Liver (tissue), 3 donors: ENCODE measurements around the gene TUBE1.

ENCODE experiments used
- CTCF ChIP-seq: fragments of 150-350 bp; IDR thresholded peaks from 2 replicates; pipeline ENCODE4 v1.5.1; 2017; ENCODE audit warnings: improper control_type of control experiment, low read depth, low read length; ENCODE audit not compliant: missing input control
- JUND ChIP-seq, 2 donors: IDR thresholded peaks; 2 replicates each; pipeline ENCODE4 v1.6.1; 2016; ENCODE audit warnings: antibody characterized with exemption in 2 of 2
- MAX ChIP-seq: IDR thresholded peaks from 2 replicates; pipeline ENCODE4 v1.6.1; 2016; ENCODE audit warnings: antibody characterized with exemption
- REST ChIP-seq: IDR thresholded peaks from 2 replicates; pipeline ENCODE4 v1.6.1; 2016; ENCODE audit warnings: antibody characterized with exemption, mild to moderate bottlenecking
- TAF1 ChIP-seq: conservative IDR thresholded peaks from 2 replicates; pipeline ENCODE4 v1.6.1; 2016; ENCODE audit warnings: antibody characterized with exemption, mild to moderate bottlenecking
- ZBTB33 ChIP-seq: IDR thresholded peaks from 2 replicates; pipeline ENCODE4 v1.6.1; 2016; ENCODE audit warnings: antibody characterized with exemption
- donor health status: healthy.
- donor health status: healthy.

- no peak for TF ChIP-seq CTCF
- TF ChIP-seq JUND (IDR thresholded peaks at IDR 0.05) = no peak
- TF ChIP-seq TAF1 = no peak
- no peak for TF ChIP-seq MAX
- TF ChIP-seq ZBTB33 = no peak
- TF ChIP-seq REST = no peak
Measured at GRCh38 chr6:112031960-112032359, 55.3 kb downstream of the TUBE1 start.
